GM12872 (cell line): ENCODE data around the gene VAC14.

Source experiments
- CTCF ChIP-seq: IDR thresholded peaks from 3 replicates; pipeline ENCODE4 v1.5.1; 2011; ENCODE audit warnings: low read depth, mild to moderate bottlenecking, low read length, moderate library complexity; ENCODE audit not compliant: insufficient read depth

Gene VAC14

GRCh38 chr16:70744366-70744765 is 56.6 kb downstream of the VAC14 start:
- TF ChIP-seq CTCF: no peak

GRCh38 chr16:70743791-70744190 is 57.2 kb downstream of the VAC14 start:
- TF ChIP-seq CTCF: no peak

DNA sequence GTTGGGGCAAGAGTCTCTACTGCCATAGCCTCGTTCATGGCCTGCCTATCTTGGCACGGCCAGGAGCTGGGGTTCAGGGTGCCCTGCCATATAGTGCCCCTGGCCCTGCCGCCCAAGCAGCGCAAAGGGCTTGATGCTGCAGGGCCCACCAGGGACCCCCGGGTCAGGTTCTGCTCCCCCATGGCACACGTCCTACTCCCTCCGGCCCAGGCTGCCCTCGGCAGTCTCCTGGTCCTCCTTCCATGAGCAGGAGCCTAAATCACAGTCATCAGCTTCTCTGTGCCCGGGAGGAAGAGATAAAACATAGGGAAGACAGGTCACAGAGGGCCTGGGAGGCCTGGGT is 59.2 kb downstream of the VAC14 start:
- no peak for TF ChIP-seq CTCF

DNA sequence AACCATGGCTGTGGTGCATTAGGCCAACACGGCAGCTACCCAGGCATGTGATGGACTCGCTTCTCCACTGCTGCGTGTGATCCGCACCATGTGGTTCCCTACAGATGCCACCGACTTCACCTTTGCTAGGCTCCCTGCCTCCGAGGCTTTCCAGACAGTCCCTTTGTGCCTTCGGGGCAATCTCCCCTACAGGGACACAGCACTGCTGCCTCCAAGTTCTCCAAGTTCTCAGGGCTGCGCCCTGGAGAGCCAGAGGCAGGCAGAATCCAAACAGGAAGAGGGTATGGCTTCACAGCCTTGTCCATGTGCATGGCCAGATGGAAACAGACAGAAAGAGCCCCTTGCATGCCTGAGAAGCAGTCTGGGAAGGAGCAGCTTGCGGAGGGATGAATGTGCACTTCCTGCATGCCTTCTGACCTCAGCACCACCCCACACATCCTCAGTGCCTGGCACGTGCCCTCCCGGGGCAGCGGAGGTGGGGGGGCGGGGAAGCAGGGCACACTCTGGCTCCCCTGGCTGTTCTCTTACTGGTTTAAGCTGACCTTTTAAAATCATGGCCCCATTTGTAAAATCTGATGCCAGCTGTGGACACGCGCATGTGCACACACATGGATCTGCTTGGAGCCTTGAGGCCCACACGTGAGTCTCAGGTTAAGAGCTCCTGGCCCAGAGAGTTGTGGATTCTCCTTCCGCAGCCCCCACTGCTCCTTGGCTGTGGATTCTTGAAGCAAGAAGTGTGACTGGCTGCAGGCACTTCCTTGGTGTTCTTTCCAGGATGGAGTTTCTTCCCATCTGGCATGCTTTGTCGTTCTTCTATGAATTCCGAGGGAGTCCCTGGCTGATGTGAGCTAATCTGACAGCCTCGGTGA is 59.8 kb downstream of the VAC14 start:
- no peak for TF ChIP-seq CTCF

DNA sequence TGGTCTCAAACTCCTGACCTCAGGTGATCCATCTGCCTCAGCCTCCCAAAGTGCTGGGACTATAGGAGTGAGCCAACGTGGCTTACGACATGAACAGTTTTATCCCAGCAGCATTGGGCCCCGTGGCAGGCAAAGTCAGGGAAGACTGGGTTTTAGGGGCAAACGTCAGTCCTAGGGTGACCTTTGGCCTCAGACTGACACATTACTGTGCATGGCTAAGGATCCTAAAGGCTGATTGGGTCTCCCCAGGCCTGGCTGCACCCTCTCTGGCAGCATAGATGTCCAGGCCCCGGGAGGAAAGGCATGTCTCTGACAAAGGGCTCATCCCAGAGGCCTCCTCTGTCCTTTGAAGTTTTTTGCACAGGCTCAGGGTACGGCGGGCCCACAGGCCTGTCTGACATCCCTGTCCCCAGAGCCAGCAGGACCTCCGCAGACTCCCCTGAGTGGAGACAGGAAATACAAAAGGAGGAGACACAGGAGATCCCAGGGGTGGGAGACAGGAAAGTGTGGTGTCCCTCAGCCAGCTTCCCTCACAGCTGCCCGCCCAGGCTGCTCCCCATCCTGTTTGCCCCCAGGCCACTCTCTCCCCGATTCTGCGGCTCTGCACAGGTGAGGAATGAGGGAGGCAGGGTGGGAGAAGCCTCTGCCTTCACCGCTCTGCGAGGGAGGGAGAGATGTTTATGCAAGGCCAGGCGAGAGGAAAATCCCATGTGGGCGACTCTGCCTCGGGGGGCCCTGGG is 60.6 kb downstream of the VAC14 start:
- no peak for TF ChIP-seq CTCF

DNA sequence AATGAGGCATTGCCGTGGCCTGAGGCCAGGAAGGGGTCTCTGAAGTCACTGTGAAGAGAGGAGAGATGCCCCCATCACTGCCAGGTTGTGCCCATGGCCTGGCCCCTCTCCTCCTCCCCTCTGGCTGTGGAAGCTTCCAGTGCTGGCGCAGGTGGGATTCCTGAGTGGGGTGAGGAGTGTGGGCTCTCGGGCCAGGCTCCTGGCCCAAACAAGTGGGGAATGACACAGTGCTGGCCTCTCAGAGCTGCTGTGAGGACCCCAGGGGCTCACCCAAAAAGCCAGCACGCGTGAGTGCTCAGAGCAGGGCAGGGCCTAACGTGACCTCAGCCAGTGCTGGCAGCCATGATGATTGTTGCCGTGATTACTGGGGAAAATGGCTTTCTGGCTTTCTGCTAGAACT is 61.6 kb downstream of the VAC14 start:
- no peak for TF ChIP-seq CTCF

DNA sequence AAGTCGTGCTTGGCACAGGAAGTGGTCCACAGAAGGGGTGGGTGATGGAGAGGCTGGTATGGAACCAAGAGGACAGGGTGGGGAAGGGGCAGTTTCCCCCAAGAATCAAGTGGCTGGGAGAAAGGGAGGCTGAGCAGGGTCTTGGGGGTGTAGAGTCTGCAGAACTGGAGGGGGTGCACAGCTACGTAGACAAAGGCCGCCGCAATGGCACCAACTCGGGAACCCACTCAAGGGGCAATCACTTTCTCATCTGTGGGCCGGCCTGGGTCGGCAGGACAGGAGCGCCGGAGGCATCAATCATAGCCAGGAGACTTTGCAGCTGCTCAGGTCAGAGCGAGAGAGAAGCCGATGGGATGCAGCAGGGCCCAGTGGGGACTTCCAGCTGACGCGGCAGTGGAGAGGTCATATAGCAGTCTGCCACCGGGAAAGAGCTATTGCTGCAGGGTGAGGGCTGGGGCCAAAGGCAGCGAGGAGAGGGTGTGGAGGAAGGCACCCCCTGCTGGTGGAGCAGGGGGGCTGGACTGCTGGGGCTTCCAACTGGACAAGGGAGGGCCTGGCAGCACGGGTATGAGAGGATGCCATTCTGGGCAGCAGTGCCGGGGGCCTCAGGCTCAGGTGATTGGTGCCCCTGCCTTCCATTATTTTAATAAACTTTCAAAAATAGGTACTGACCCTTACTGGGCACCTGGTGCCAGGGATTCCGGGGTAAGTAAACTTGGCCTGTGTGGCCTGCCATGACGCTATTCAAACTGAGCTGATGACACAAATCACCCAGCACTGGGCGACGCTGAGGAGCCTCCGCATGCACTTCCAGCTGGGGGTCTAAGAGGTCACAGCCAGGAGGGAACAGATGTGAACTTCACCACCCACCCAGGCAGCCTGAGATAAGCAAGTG is 62.6 kb downstream of the VAC14 start:
- peak; percentile 58 for TF ChIP-seq CTCF
